HG02678 (cell line): ENCODE data around the gene ICE1.
"Not testable (repeated sequence)": the region's sequence is repeated elsewhere in the genome, so short reads cannot be mapped to it uniquely, and the experiment has no call there.

Experiments used
- ATAC-seq: cut with Tn5 transposase; IDR thresholded peaks from one replicate; pipeline ENCODE4 v1.9.1; 2021; ENCODE audit warnings: mild to moderate bottlenecking, moderate library complexity; ENCODE audit not compliant: unreplicated experiment

ICE1 gene

DNA sequence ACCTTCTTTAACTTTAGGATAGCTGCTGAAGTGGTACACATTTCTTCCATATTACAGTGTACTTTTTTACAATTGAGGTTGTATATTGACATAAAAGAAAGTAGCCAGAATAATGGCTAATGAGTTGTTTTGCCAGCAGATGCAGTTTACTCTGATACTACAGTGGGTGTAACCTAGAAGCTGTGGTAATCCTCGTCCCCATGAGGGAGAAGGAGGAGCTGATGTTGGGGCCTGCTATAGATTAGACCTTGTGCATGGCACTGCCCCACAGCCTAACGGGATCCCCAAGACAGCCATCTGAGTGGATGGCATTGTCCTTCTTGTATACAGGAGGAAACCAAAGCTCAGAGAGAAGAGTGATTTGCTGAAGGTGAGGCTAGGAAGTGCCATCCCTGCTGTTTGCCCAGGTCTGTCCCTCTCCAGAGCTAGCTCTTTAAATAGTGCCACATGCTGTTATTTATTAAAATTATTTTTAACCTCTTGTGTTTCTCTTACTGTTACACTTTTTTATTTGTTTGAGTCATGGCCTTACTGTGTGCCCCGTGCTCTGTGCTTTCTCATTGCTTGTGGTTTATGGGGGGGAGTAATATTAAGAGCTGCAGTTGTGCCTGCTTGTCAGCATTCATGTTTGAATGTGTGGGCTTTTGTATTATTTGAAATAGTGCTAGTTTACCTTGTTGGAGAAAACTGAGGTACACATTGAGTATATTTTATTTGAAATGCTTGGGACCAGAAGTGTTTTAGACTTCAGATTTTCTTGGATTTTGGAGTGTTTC is 65.3 kb downstream of the ICE1 start:
- ATAC-seq: no peak

DNA sequence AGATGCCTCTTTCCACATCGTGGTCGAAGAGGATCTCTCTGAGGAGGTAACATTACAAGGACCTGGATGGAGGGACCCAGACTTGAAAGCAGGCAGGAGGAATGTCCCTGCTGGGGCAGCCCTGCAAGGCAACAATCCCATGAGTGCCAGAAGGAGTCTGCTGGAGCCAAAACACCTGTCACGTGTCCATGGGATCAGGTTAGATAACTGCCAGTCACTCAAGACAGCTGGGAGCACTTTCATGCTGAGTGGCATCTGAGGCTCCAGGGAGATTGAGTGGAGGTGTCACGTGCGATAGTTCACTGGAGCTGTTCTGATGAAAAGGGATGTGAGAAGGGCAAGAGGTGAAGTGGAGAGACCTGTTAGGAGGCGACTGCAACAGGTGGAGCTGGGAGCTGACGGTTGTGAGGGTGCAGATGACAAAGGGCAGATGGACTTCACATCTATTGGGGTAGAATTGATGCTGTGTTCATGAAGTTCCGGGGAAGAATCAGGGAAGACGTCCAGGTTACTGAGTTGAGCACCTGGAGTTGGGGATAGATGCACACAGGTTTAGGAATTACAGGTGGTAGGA is 68.4 kb downstream of the ICE1 start:
- no peak for ATAC-seq

DNA sequence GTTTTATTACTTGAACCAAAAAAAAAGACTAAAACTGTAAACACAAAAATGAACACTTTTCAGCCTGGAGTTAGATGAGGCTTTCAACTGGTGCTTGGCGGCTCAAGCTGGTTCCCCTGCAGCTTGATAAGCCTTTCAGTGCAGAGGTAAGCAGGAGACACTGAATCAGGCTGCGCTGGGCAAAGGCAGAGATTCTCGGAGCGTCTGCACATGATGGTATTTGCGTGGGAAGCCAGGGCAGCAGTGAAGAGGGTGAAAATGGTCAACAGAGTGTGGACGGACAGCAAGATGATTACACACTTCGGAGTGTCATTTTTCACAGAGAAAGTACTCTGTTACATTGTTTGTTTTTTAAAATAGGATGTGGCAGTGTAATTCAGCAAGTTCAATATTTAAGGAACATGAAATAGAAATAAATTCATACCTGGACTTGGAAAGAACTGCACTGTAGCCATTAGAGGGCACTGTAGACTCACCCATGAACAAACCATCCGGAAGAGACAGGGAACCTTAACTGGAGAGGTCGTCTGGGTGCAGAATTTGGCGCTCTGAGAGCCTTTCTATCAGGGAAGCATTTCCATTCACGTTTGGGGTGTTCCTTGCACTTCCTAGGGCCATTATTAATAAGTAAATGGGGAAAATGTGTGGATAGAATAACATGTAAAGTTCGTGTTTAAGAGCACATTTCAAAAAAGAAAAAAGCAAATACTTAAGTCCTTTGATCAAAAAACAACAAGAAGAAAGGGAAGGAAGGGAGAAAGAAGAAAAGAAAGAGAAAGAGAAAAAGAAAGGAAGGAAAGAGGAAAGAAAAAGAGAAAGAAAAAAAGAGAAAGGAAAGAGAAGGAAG is 69.8 kb downstream of the ICE1 start:
- ATAC-seq: peak; percentile 46

DNA sequence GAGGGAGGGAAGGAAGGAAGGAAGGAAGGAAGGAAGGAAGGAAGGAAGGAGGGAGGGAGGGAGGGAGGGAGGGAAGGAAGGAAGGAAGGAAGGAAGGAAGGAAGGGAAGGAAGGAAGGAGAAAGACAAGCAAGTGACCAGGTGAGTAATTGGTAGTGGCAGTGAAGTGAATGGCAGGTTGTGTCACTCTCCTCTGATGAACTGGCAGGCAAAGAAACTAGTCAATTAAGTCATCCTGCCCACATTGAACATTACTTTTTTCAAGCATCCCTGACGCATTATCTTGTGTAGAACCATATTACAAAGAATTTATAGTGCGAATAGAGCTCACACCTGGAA is 70.4 kb downstream of the ICE1 start:
- not testable (repeated sequence) for ATAC-seq

DNA sequence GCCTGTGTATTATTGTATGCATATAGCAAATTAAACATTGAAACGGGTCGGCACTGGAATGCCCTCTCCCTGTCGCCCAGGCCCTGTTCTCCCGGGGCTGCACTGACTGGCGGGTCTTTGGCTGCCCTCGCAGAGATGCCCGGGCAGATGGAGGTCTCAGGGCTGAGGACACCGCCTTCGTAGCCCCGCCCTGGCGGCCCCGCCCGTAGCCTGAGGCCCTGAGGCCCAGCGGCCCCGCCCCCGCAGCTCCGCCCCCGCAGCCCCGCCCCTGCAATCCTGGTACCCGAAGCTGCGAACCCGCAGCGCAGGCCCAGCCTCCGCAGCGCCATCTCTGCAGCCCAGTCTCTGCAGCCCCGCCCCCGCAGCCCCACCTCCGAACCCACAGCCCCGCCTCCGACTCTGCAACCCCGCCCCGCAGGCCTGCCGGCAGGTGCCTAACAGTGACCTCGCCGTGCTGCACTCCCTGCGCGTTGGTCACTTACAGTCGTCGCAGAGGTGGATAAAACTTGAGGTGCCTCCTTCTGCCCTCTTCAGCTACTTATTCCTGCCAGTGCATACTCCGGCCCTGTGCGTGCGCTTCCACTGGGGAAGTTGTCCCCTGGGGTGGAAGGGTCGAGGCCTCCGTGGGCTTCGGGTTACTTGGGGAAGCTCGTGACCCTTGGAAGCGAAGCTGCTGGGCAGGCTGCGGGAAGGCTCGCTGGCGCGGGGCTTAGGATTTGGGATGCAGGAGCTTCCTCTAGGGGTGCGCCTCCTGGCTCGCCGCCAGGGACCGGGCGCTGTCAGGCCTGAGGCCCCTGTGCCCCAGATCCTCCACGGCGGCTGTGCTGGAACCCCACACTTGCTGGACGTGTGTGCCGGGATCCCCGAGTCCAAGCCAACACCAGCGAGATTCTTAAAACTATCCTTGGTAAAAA is 72.3 kb downstream of the ICE1 start:
- ATAC-seq: peak; percentile 83

DNA sequence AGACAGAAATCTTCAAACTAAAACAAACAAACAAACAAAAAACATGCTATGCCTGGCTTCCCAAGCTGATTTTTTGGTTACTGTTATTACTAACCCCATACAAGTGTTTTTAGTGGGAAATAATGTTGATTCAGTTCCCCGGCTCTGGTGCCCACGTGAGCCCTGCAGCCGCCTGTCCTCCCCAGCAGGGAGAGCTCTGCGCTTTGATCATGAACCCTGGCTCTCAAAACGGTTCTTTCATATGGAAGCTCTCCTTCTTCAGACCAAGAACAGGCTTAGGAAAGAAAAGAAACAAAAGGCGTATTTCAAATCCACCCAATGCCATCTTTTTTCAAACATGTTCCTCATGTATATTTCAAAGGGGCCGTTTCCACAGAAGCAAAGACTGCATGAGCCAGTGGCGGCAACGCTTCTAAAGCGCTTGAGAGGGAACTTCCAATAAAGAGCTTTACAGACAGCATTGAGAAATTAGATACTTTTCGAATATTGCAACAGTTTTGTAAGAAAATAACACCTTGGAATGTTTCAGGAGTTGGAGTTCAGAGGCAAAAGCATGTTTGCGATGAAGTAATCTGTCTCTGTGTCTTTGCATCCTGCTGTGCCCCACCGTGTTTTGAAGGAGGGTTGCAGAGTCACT is 74.8 kb downstream of the ICE1 start:
- peak; percentile 49 for ATAC-seq

DNA sequence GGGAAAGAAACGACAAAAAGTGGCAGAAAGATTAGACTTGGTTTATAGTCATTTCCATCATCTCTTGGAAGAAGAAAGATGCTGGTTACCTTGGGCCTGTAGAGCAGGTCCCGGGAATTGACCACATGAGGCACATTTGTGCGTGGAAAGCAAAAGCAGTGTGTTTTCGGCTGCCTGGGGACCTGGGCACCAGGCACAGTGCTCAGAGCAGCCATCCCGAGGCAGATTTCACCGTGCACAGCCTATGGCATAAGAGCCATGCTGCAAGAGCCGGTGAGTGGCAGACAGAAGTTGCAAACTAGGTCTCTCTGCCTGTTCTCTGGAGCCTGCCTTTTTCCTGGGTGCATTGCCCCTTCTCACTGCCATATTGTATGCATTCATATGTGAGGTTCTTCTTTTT is 77.0 kb downstream of the ICE1 start:
- no peak for ATAC-seq

DNA sequence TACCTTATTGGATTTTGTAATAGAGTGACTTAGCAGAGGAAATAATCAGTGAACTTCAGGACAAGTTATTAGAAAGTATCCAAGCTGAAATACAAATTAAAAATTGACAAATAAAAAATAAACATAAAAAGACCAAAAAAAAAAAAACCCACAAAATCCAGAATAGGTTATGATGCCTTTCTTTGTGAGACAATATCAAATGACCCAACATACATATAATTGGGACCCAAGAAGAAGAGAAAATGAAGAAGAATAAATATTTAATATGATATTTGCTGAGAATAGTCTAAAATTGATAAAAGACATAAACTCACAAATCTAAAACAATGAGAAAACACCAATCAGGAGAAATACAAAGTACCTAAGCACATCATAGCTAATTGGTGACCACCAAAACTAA is 81.8 kb downstream of the ICE1 start:
- ATAC-seq: no peak

DNA sequence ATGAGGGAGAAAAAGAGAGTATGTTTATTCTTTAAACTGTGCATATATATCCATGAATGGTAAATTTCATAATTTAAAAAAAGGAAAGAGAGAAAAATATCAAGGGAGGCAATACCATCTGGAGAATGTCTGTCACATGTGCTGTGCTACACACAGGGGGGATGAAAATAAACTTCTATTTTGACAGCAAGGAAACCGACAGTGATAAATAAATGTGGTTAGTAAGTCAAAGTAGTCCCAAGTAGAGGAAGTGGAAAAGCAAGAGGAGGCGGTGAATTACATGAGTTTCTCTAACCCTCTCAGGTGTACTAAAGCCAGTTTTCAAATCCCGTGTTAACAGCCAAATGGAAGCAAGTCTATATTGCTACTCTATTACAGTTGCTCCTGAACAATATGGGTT is 83.3 kb downstream of the ICE1 start:
- ATAC-seq: no peak

DNA sequence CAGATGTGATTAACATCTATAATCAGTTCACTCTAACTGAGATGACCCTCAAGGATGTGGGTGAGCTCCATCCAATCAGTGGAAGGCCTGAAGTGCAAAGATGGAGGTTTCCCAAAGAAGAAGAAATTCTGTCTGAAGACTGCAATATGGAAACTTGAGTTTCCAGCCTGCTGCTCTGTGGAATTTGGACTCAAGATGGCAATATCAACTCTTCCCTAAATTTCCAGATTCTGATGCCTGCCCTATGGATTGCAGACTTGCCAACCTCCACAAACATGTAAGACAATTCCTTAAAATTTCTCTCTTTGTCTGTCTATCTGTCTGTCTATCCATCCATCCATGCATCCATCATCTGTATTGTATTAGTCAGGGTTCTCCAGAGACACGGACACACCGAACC is 85.9 kb downstream of the ICE1 start:
- no peak for ATAC-seq

DNA sequence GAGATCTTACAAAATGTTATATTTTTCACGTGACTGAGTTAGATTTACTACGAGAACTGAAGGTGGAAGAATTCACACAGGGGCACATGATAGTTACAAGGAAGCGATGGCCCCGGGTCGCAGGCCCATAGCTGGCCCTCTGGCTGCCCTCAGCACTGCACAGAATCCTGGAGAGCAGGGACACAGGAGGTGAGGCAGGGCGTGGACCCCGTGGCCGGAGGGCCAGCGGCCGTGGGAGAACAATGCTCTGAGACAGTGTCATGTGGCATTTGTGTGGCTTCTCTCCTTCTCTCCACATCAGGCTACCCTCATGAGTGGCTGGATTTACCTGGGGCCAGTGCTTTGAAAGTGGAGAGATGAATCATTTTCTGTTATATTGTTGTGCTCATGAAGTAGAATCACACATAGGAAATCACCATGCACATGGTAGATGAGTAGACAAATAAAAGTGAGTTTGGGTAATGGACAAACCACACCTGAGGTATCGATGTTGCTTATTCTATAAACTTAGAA is 89.5 kb downstream of the ICE1 start:
- ATAC-seq: no peak

DNA sequence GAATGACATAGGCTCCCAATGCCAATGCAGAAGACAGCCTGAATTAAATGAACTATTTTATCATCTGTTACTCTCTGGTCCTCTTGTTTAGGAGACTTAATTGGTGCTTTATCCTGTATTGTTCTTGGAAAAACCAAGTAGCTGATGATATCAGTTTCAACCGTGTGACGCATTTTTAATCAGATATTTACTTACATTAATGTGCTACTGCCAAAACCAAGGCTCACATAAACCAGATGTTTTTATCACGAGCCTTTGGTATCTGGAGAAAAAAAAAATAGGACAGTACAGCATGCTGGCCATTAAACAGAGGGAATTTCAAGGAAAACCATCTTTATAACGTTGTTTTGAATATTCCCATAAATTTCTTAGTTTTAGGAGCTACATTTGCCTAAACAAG is 90.1 kb downstream of the ICE1 start:
- no peak for ATAC-seq

DNA sequence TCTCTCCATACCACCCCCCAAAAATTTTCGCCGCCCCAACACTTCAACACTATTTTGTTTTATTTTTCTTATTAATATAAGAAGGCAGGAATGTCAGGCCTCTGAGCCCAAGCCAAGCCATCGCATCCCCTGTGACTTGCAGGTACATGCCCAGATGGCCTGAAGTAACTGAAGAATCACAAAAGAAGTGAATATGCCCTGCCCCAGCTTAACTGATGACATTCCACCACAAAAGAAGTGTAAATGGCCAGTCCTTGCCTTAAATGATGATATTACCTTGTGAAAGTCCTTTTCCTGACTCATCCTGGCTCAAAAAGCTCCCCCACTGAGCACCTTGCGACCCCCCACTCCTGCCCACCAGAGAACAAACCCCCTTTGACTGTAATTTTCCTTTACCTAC is 98.1 kb downstream of the ICE1 start:
- ATAC-seq: not testable (repeated sequence)

DNA sequence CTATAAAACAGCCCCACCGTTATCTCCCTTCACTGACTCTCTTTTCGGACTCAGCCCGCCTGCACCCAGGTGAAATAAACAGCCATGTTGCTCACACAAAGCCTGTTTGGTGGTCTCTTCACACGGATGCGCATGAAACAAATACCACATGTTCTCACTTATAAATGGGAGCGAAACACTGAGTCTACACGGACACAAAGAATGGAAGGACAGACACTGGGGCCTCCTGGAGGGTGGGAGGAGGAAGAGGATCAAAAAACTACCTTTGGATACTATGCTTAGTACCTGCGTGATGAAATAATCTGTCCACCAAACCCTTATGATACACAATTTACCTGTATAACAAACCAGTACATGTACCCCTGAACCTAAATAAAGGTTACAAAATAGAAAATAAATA is 98.6 kb downstream of the ICE1 start:
- ATAC-seq: no peak

DNA sequence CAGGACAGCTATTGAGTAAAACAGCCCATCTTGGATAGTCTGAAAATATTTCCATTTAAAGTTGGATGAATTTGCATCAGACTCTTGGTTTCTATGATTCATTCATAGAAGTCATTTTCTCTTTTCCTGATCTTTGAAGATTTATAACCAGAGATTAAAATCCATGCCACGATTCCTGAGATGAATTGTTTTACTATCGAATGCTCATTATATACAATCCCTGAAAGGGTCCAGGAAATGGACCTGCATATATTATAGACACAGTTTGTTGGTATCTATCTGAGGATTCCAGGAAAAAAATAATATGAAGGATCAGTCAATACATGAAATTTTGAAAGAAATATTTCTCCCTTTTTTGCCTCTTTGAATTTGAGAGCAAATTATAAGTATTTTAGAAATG is 99.0 kb downstream of the ICE1 start:
- ATAC-seq: no peak

DNA sequence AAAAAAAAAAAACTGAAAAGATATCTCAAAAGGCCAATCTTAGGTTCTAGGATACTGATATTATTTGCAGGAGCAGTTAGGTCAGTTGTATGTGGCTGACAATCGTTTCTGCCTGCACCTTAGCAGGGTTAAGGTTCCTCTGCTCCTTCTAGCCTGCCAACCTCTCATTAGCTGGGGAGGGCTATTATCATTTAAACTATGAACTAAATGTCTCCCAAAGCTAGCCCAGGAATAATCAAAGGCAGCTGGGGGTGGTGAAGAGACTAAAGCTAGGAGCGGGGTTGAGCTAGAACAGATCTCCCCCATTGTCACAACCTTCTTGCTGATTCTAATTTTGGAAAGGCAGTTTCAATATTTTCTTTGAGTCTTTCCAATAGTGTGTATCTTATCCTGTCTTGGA is 99.9 kb downstream of the ICE1 start:
- no peak for ATAC-seq

DNA sequence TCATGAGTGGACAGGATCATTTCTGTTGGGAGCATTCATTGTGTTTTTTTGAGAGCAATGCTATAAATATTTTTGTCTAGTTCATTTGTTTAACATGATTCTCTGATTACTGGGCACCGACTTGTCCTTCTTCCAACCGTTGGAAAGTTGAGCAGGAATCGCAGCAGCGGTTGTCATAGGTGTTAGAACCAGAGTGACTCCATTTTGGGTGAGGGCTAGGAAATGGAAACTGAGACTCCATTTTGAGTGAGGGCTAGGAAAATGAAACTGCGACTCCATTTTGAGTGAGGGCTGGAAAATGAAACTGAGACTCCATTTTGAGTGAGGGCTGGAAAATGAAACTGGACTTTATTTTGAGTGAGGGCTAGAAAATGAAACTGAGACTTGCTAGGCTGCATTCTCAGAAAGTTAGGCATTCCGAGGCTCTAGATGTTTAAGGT is 100.6 kb downstream of the ICE1 start:
- ATAC-seq: peak; percentile 89

DNA sequence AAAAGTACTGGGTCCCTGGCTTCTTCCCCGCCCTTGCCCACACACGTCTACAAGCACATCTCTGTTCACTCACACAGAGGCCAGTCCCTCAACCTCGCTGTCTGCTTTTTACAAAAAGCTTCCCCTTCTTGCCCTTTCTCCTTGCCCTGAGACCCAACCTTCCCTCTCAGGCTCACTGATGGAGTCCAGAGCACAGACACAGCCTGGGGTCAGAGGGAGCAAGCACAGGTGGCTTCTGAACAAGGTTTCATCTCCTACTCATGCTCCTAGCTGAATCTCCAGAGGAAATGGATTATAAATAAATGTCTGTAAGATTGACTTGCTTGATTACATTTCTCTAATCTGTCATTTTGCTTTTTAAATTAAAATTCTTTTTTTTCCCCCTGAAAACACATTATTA is 101.8 kb downstream of the ICE1 start:
- no peak for ATAC-seq

DNA sequence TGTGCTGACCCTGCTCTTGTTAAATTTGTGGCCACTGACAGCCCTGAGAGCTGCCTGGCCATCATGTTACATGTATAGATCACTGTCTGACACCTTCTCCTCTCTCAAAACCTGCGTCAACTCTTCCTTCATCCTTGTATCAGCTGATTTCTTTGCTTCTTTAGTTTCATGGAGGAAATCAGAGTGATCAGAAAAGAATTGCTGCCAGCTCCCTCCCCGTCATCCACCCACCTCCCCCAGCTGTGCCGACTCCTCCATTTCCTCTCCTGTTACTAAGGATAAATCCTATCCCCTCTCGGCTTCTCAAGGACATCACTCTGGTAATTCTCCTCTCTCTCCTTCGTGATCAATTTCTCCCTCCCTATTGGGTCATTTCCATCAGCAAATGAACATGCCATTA is 108.9 kb downstream of the ICE1 start:
- no peak for ATAC-seq
